ENCODE measurements around the gene B4GALT4. TPM values are rescaled to one million over a fixed set of nuclear protein-coding genes. Genes with fewer than 3 reads are reported as not detected.
"Not testable (repeated sequence)": the region's sequence is repeated elsewhere in the genome, so short reads cannot be mapped to it uniquely, and the experiment has no call there.

B4GALT4 gene
- total RNA-seq, 1 donor from 2014 or later: 12.7 TPM

DNA sequence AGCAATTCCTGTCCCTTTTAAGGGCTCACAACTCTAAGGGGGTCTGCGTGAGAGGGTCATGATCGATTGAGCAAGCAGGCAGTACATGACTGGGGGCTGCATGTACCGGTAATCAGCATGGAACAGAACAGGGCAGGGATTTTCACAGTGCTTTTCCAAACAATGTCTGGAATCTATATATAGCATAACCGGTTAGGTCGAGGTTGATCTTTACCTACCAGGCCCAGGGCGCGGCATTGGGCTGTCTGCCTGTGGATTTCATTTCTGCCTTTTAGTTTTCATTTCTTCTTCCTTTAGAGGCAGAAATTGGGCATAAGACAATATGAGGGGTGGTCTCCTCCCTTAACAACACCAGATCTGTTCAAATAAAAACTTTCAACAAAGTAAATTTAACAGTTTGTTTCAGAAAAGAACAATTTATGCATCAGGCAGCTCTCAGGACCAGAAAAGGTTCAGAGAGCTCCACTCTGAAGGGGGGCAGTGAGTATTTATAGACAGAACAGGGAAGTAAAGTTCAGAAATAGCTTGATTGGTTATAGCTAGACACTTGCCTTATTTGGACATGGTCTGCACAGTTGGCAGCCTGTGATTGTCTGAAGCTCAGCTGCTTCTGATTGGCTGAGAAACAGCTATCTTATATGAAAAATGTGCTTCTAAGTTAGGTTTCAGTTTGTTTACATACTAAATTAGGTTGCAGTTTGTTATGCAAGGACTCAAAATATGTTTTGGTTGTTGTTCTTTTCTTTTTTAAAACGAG lies 17.2 kb upstream of the B4GALT4 start:
- H3K36me3 ChIP-seq: no peaks in the 10 kb centered on the region
- no peaks in the 10 kb centered on the region for H3K27me3 ChIP-seq (ENCODE audit: low read depth)
- no peaks in the 10 kb centered on the region for H3K9me3 ChIP-seq (replicated peaks)
- intact Hi-C loops (cut with micrococcal nuclease): no loop called here
- peak overlapping the region; percentile 24 for H3K4me3 ChIP-seq
- no peak for DNase-seq
- TF ChIP-seq, protein P1, sequence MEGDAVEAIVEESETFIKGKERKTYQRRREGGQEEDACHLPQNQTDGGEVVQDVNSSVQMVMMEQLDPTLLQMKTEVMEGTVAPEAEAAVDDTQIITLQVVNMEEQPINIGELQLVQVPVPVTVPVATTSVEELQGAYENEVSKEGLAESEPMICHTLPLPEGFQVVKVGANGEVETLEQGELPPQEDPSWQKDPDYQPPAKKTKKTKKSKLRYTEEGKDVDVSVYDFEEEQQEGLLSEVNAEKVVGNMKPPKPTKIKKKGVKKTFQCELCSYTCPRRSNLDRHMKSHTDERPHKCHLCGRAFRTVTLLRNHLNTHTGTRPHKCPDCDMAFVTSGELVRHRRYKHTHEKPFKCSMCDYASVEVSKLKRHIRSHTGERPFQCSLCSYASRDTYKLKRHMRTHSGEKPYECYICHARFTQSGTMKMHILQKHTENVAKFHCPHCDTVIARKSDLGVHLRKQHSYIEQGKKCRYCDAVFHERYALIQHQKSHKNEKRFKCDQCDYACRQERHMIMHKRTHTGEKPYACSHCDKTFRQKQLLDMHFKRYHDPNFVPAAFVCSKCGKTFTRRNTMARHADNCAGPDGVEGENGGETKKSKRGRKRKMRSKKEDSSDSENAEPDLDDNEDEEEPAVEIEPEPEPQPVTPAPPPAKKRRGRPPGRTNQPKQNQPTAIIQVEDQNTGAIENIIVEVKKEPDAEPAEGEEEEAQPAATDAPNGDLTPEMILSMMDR (IDR thresholded peaks at IDR 0.05; ENCODE audit: borderline replicate concordance): no peak
- H3K27ac ChIP-seq (replicated peaks): peak overlapping the region; percentile 45
- H3K4me1 ChIP-seq: peaks cover 14% of the 10 kb centered on the region

DNA sequence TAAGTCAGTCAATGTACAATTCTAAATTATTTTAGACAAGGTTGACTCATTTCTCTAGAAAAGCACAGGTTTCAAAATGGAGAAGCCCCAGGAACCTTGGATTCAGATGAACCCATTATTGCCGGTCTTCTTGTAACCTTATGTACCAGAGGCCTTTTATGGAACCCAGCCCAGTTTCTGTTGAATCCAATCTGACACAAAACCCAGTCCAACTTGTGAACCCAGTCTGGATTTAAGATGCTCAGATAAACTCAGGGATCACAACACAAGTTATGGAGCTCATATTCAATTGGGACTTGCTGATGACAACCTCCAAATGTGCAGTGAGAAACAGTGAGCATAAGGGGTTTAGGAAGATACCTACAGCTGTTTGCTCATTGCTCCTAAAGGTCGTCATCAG lies 16.4 kb upstream of the B4GALT4 start:
- intact Hi-C loops (cut with micrococcal nuclease): no loop called here
- H3K4me3 ChIP-seq: no peak overlapping the region

DNA sequence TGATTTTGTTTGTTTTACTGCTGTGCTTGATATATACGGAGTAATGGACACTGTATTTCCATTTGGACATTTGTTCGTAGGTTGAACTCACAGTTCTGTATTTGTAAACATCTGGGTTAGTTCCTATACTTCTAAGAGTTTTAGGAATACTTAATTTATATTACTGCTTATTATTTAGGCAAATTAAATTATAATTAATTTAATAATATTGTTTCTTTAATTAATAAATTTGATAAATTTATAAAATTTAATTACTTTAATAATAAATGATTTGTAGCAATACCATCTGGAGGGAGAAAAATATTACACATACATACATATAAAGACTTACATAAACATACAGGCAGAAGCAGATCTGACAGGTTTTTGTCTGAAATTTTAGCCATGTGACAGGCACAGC lies 14.5 kb upstream of the B4GALT4 start:
- Histone ChIP-seq H3K27ac (replicated peaks) (no peak overlapping the region), H3K27me3 (ENCODE audit: low read depth) (no peaks in the 10 kb centered on the region), H3K4me1 (peaks cover 14% of the 10 kb centered on the region), H3K4me3 (no peak overlapping the region), H3K36me3 (no peaks in the 10 kb centered on the region), H3K9me3 (replicated peaks) (no peaks in the 10 kb centered on the region)
- intact Hi-C loops (cut with micrococcal nuclease): no loop called here
- no peak for DNase-seq
- TF ChIP-seq, protein P1 (IDR thresholded peaks at IDR 0.05; ENCODE audit: borderline replicate concordance): no peak

More for the DNA sequence above, 16.4 kb upstream of the B4GALT4 start:
- Histone ChIP-seq H3K36me3 (no peaks in the 10 kb centered on the region), H3K27me3 (ENCODE audit: low read depth) (no peaks in the 10 kb centered on the region), H3K9me3 (replicated peaks) (no peaks in the 10 kb centered on the region), H3K4me1 (peaks cover 14% of the 10 kb centered on the region), H3K27ac (replicated peaks) (no peak overlapping the region)
- DNase-seq: no peak
- TF ChIP-seq, protein P1 (IDR thresholded peaks at IDR 0.05; ENCODE audit: borderline replicate concordance): no peak

DNA sequence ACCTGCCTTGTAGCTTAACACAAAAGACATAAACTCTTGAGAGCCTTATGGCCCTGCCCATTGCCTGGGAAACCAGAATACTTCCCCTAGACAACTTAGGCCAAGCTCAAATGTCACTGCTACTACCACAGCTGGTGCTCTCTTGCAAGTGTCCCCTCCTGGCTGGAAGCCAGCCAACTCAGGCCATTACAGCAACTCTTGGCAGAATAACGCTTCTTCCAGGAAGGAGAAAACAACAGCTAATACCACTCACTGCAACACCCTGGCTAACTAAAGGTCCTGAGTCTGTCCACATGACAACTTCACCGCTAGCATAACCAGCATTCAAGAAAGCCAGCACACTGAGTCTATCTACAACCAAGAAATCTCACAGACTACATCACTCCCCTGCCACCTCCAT lies 5.1 kb upstream of the B4GALT4 start:
- TF ChIP-seq, protein P1 (IDR thresholded peaks at IDR 0.05; ENCODE audit: borderline replicate concordance): no peak
- H3K36me3 ChIP-seq: no peaks in the 10 kb centered on the region
- peaks cover 22% of the 10 kb centered on the region for H3K9me3 ChIP-seq (replicated peaks)
- intact Hi-C loops (cut with micrococcal nuclease): no loop called here
- peaks cover 19% of the 10 kb centered on the region for H3K4me1 ChIP-seq
- no peak overlapping the region for H3K27ac ChIP-seq (replicated peaks)
- no peak overlapping the region for H3K4me3 ChIP-seq
- H3K27me3 ChIP-seq (ENCODE audit: low read depth): no peaks in the 10 kb centered on the region
- DNase-seq: peak; percentile 36

DNA sequence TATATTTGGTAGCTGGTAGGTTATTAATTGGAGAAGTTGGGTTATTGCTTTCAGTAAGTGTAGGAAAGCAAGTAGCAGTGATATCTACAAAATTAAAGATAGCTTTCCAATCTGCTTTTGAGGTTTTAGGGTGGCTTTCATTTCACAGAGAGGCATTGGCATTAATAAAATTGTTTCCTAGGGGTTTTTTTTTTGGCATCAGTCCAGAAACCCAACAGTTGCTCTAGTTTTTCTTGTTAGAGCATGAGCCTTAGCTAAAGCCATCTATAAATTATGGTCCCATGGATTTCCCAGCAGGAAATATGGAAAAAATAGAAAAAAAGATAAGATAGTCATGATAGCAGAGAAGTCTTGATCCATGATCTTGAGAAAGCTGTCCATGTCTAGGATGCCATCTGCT lies 3.0 kb upstream of the B4GALT4 start:
- peaks cover 38% of the 10 kb centered on the region for H3K4me1 ChIP-seq
- H3K9me3 ChIP-seq (replicated peaks): peaks cover 13% of the 10 kb centered on the region
- no peak overlapping the region for H3K4me3 ChIP-seq
- DNase-seq: no peak
- no peak overlapping the region for H3K27ac ChIP-seq (replicated peaks)
- H3K27me3 ChIP-seq (ENCODE audit: low read depth): no peaks in the 10 kb centered on the region
- no peaks in the 10 kb centered on the region for H3K36me3 ChIP-seq
- intact Hi-C loops (cut with micrococcal nuclease): no loop called here
- TF ChIP-seq, protein P1 (IDR thresholded peaks at IDR 0.05; ENCODE audit: borderline replicate concordance): no peak

DNA sequence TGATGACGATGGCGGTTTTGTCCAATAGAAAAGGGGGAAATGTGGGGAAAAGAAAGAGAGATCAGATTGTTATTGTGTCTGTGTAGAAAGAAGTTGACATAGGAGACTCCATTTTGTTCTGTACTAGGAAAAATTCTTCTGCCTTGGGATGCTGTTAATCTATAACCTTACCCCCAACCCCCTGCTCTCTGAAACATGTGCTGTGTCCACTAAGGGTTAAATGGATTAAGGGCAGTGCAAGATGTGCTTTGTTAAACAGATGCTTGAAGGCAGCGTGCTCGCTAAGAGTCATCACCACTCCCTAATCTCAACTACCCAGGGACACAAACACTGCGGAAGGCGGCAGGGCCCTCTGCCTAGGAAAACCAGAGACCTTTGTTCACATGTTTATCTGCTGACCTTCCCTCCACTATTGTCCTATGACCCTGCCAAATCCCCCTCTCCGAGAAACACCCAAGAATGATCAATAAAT lies 2.4 kb upstream of the B4GALT4 start:
- H3K4me3 ChIP-seq; H3K27ac ChIP-seq (replicated peaks); H3K36me3 ChIP-seq; H3K27me3 ChIP-seq (ENCODE audit: low read depth); H3K9me3 ChIP-seq (replicated peaks); DNase-seq; intact Hi-C loops (cut with micrococcal nuclease): not testable (repeated sequence)
- peaks cover 45% of the 10 kb centered on the region for H3K4me1 ChIP-seq

DNA sequence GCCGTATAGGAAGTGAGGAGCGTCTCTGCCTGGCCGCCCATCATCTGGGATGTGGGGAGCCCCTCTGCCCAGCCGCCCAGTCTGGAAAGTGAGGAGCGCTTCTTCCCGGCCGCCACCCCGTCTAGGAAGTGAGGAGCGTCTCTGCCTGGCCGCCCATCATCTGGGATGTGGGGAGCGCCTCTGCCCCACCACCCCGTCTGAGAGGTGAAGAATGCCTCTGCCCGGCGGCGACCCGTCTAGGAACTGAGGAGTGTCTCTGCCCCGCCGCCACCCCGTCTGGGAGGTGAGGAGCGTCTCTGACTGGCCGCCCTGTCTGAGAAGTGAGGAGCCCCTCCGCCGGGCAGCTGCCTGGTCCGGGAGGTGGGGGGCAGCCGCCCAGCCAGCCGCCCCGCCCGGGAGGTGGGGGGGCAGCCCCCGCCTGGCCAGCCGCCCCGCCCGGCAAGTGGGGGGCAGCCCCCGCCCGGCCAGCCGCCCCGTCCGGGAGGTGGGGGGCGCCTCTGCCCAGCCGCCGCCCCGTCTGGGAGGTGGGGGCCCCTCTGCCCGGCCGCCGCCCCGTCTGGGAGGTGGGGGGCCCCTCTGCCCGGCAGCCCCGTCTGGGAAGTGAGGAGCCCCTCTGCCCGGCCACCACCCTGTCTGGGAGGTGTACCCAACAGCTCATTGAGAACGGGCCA lies 1.8 kb upstream of the B4GALT4 start:
- H3K9me3 ChIP-seq (replicated peaks); DNase-seq; H3K4me3 ChIP-seq; H3K36me3 ChIP-seq; H3K27ac ChIP-seq (replicated peaks); intact Hi-C loops (cut with micrococcal nuclease); H3K27me3 ChIP-seq (ENCODE audit: low read depth): not testable (repeated sequence)
- H3K4me1 ChIP-seq: peaks cover 48% of the 10 kb centered on the region
